GM15510 (cell line): ENCODE data around the gene HIGD1A.

ENCODE experiments used
- POLR2A ChIP-seq: IDR thresholded peaks from 3 replicates; pipeline ENCODE4 v1.6.1; 2011; ENCODE audit warnings: borderline replicate concordance; ENCODE audit not compliant: insufficient read length; ENCODE audit errors: extremely low read depth

Gene HIGD1A

GRCh38 chr3:42780892-42781700 is 23.2 kb downstream of the HIGD1A start:
- no peak for TF ChIP-seq POLR2A

- no peak for TF ChIP-seq POLR2A
Observed at GRCh38 chr3:42780398-42780797, 23.9 kb downstream of the HIGD1A start.

- no peak for TF ChIP-seq POLR2A
Observed at GRCh38 chr3:42778644-42779043, 25.6 kb downstream of the HIGD1A start.

- no peak for TF ChIP-seq POLR2A
Observed at GRCh38 chr3:42773409-42773751, 30.9 kb downstream of the HIGD1A start.

- TF ChIP-seq POLR2A: peak; percentile 63
Observed at GRCh38 chr3:42772670-42773408, 31.5 kb downstream of the HIGD1A start, which contains the start of gene CCDC13. TSS of gene CCDC13 (minus strand) at chr3:42773253. CDS start at chr3:42758345, 14,908 bp downstream.

GRCh38 chr3:42771271-42771670 is 33.0 kb downstream of the HIGD1A start:
- no peak for TF ChIP-seq POLR2A

- TF ChIP-seq POLR2A: no peak
Observed at GRCh38 chr3:42769477-42770131, 34.7 kb downstream of the HIGD1A start.

- TF ChIP-seq POLR2A: no peak
Observed at GRCh38 chr3:42764561-42765295, 39.6 kb downstream of the HIGD1A start.

- TF ChIP-seq POLR2A: no peak
Observed at GRCh38 chr3:42764115-42764514, 40.2 kb downstream of the HIGD1A start.

GRCh38 chr3:42763021-42763420 is 41.3 kb downstream of the HIGD1A start:
- no peak for TF ChIP-seq POLR2A

- no peak for TF ChIP-seq POLR2A
Observed at GRCh38 chr3:42762046-42762724, 42.1 kb downstream of the HIGD1A start.

- TF ChIP-seq POLR2A: no peak
Observed at GRCh38 chr3:42758126-42758525, 46.2 kb downstream of the HIGD1A start.

- no peak for TF ChIP-seq POLR2A
Observed at GRCh38 chr3:42756681-42757213, 47.5 kb downstream of the HIGD1A start.
